GM10266 (cell line): ENCODE data around the gene VPS41.
A peak's percentile ranks its signal among the peaks of the same experiment; 100 is the strongest.

Experiments
- DNase-seq: peaks from one replicate; pipeline ENCODE4 v3.0.0; 2012; ENCODE audit errors: extremely low spot score
- CTCF ChIP-seq: IDR thresholded peaks from 2 replicates; pipeline ENCODE4 v1.5.1; 2012; ENCODE audit warnings: mild to moderate bottlenecking, low read depth; ENCODE audit not compliant: control insufficient read depth, insufficient read depth; ENCODE audit errors: missing control alignments

VPS41 gene

GRCh38 chr7:38907766-38908165 lies 1.2 kb downstream of the VPS41 start:
- TF ChIP-seq CTCF: no peak

GRCh38 chr7:38907066-38907465 lies 1.9 kb downstream of the VPS41 start:
- no peak for DNase-seq
- TF ChIP-seq CTCF: no peak

More at GRCh38 chr7:38907766-38908165, 1.2 kb downstream of the VPS41 start:
- no peak for DNase-seq

GRCh38 chr7:38905056-38905759 lies 3.8 kb downstream of the VPS41 start:
- DNase-seq: peak; percentile 58
- no peak for TF ChIP-seq CTCF

- no peak for TF ChIP-seq CTCF
- no peak for DNase-seq
These were observed 5.9 kb downstream of the VPS41 start for GRCh38 chr7:38903057-38903456.

GRCh38 chr7:38902449-38902848 lies 6.5 kb downstream of the VPS41 start:
- DNase-seq: no peak
- no peak for TF ChIP-seq CTCF

- no peak for DNase-seq
- no peak for TF ChIP-seq CTCF
These were observed 15.9 kb downstream of the VPS41 start for GRCh38 chr7:38893061-38893460.

- TF ChIP-seq CTCF: no peak
- DNase-seq: no peak
These were observed 18.4 kb downstream of the VPS41 start for GRCh38 chr7:38890597-38890996.
